ENCODE measurements around the gene ALPI.

Gene ALPI

DNA sequence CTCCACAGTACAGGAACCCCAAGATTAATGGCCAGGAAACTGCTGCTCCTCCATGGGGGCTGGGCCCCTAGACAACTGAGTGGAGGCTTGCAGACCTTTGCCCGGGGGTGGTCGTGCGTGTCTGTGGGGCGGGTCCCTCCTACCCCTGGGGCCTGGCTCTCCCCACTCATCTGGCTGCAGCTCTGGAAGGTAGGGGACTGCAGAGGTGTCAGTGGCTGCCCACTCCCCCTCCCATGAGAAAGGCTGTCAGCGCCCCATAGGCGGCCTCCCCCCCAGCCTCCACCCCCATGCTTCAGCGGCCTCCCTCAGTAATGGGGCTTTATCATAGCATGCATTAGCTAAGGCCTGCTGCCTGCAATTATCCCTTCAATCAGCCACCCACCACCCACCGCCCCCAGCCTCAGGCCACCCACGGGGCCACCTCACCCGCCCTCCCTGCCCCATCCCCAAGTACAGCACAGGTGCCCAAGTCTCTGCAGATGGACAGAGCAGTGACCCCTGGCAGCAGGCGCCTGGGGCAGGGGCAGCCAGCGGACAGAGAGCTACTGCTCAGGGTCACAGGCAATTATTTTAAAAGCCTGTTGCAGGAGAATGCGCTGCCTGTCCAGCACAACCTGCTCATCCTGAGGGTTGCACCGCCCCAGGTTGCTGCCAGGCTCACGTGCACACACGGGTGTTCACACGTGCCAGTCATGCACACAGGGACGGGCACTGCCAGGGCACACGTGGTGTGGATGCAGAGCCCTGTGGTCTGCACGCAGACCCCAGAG lies 40.7 kb downstream of the ALPI start:
- FAIRE-seq (no peak), DNase-seq (ENCODE audit: low spot score) (no peak)

- FAIRE-seq: no peak
- no peak for DNase-seq (ENCODE audit: low spot score)
These were observed 41.4 kb downstream of the ALPI start for GRCh38 chr2:232497348-232497747.

DNA sequence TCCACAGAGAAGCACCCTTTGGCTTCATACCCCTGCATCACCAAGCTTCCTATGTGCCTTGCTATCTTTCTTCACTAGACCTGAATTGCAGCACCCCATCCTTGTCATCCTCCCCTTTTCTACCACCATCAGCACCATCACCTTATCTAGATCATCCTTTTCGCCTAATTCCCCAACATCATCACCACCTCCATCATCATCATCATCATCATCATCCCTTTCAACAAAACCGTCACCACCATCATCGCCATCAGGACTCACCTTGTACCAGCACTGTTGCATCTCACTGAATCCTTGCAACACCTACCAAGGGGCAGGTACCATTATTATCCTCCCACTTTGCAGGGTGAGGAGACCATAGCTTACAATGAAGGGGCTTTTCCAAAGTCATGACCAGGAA lies 42.5 kb downstream of the ALPI start:
- FAIRE-seq: peak; percentile 89
- no peak for DNase-seq (ENCODE audit: low spot score)

- DNase-seq (ENCODE audit: low spot score): no peak
- no peak for FAIRE-seq
These were observed 45.4 kb downstream of the ALPI start for GRCh38 chr2:232501331-232501771.

GRCh38 chr2:232501794-232502390 lies 45.9 kb downstream of the ALPI start:
- DNase-seq (ENCODE audit: low spot score): no peak
- no peak for FAIRE-seq

DNA sequence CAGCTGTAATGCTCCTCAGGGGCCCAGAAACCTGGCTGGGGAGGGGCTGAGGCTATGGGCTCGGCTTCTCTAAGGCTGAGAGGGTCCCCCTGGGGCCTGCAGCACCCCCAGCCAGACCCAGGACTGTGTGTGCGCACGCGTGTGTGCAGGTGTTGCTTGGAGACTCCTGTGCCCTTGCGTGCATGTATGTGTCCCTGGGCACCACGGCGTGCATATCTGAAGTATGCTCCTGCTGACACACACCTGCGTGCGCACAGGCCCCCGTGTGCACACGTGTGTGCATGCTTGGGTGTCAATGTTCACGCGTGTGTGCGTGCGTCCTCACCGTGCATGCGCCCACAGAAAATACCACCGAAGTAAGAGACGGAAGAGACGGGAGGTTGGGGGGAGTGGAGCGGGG lies 46.6 kb downstream of the ALPI start:
- peak; percentile 55 for FAIRE-seq

DNA sequence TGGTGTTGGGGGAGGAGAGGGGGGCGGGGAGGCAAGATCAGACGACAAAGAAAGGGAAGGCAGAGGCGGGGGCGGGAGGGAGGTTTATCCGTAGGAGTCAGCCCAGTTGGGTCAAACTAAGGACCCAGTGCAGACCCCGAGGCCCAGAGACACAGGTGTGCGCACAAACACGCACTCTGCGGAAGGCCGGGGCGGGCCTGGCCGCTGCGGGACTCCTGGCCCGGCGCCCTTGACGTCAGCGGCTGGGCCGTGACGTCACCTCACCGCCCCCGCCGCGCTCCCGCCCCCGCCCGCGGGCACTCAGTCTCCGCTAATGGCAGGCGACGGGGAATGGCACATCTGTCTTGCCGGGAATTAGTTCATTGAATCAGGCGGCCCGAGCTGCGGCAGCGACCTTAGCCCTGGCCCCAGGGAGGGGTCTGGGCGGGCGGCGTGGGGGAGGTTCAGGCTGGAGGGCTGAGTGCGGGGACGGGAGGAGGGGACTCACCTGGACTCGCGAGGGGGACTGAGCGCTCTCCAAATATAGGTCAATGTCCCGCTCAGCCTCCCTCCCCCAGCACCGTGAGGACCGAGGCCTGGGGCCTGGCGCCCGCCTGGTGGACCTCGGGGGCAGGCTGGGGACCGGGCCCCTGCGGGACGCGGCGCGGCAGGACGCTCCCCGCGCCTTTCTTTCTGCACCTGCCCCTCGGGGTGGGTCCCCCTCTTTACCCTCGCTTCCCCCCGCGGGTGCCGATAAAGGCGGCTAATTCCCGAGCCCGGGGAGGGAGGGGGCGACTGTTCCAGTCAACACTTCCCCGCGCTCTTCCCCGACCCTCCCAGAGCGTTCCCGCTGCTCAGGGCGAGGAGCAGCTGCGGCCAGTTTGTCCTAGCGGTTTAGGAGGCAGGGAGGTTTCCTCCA lies 47.2 kb downstream of the ALPI start:
- FAIRE-seq (no peak), DNase-seq (ENCODE audit: low spot score) (peak; percentile 66)

More for the DNA sequence above, 46.6 kb downstream of the ALPI start:
- DNase-seq (ENCODE audit: low spot score): no peak

- FAIRE-seq (no peak), DNase-seq (ENCODE audit: low spot score) (no peak)
These were observed 47.9 kb downstream of the ALPI start for GRCh38 chr2:232503809-232504323.

- FAIRE-seq: no peak
- DNase-seq (ENCODE audit: low spot score): no peak
These were observed 48.5 kb downstream of the ALPI start for GRCh38 chr2:232504438-232504837.

- no peak for FAIRE-seq
- DNase-seq (ENCODE audit: low spot score): no peak
These were observed 49.9 kb downstream of the ALPI start for GRCh38 chr2:232505856-232506255.

DNA sequence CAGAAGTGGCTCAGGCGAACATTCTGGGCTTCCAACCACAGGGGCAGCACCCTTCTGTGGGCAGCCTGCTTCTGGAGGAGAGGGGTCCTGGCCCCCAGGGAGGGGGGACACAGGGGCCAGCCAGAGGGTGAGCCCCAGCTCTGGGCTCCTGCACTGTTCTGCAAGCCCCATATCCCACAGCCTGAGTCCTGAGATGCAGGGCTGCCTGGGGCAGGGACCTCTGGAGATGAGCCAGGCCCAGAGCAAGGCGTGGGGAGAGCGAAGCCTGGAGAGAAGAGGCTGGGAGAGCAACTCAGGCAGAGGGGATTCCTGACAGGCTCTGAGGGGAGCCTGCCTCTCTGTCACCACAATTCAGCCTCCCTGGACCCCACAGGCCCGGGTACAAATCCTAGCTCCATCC lies 50.8 kb downstream of the ALPI start:
- FAIRE-seq (no peak), DNase-seq (ENCODE audit: low spot score) (no peak)

- FAIRE-seq (no peak), DNase-seq (ENCODE audit: low spot score) (no peak)
These were observed 52.3 kb downstream of the ALPI start for GRCh38 chr2:232508251-232508650.
